D721Med (cell line): ENCODE data around the gene GPX6.
"Not testable (repeated sequence)": the region's sequence is repeated elsewhere in the genome, so short reads cannot be mapped to it uniquely, and the experiment has no call there.

Source experiments
- DNase-seq: peaks from one replicate; pipeline ENCODE4 v3.0.0; 2011; ENCODE audit warnings: low spot score; ENCODE audit not compliant: insufficient read length
- FAIRE-seq: peaks from 2 replicates; lab custom pipeline; 2011; peaks lifted over from hg19 to GRCh38; lab: Jason Lieb, UNC
- CTCF ChIP-seq: IDR thresholded peaks from 2 replicates; pipeline ENCODE4 v1.5.1; 2012; ENCODE audit warnings: mild to moderate bottlenecking, control low read depth; ENCODE audit not compliant: insufficient read depth; ENCODE audit errors: missing control alignments

GPX6 gene

DNA sequence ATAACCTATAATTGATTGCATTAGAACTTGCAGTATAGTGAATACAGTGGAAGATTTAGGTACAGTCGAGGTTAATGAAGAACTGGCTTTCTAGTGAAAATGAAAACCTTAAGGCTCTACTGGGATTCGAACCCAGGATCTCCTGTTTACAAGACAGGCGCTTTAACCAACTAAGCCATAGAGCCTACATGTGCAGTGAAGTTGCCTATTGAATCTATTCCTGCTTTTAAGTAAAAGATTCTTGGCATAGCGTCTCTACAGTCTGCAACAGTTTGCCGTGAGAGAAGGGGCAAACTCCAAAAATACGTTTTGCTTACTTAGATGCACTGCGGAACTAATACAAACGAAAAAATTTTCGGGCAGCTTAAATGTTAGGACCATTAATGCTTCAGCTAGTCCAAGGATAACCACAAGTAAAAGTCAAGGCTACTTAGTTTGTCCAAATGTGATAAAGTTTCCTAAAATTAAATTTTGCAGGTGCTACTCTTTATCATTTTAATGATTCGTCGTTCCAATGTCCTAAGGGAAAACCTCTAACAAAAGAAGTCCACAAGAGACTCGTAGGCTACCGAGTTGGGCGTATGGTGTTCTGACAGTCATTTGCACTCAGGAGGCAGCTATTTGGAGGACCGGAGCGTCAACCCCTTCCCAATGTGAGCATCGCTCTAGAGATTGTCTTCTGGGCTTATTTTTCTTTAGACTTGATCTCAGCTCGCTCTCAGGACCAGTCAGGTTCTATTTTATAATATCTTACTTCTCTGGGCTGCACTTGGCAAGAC, 41.0 kb downstream of the GPX6 start:
- TF ChIP-seq CTCF = no peak
- no peak for DNase-seq
- FAIRE-seq = no peak

DNA sequence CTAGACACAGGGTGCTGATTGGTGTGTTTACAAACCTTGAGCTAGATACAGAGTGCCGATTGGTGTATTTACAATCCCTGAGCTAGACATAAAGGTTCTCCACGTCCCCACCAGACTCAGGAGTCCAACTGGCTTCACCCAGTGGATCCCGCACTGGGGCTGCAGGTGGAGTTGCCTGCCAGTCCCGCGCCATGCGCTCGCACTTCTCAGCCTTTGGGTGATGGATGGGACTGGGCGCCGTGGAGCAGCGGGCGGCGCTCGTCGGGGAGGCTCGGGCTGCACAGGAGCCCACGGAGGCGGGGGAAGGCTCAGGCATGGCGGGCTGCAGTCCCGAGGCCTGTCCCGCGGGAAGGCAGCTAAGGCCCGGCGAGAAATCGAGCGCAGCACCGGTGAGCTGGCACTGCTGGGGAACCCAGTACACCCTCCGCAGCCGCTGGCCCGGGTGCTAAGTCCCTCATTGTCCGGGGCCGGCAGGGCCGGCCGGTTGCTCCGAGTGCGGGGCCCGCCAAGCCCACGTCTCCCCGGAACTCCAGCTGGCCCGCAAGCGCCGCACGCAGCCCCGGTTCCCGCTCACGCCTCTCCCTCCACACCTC, 46.3 kb downstream of the GPX6 start:
- not testable (repeated sequence) for FAIRE-seq, DNase-seq

GRCh38 chr6:28468056-28468455, 47.5 kb downstream of the GPX6 start:
- FAIRE-seq (no peak), DNase-seq (no peak)
- no peak for TF ChIP-seq CTCF

GRCh38 chr6:28462401-28462800, 53.2 kb downstream of the GPX6 start:
- no peak for DNase-seq
- no peak for TF ChIP-seq CTCF
- FAIRE-seq = peak; percentile 35

DNA sequence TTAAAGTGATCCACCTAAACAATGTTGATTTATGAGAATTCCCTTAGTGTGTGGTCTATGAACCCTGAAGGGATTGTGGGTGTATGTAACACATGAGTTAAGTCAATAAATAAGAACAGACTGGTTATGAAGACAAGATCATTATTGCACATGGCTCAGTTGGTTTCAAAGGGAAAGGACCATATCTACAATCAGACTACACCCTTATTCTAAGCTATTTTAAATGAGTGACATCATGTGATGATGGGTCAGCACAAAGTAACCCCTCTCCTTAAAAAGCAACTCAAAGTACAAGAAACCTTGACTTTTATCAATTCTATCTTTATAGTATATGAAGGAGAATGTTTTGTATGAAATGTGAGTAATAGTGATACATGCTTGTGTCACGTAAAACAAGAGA, 57.0 kb downstream of the GPX6 start:
- TF ChIP-seq CTCF = no peak
- DNase-seq = no peak
- no peak for FAIRE-seq
